ENCODE data around the gene SDC3.

The SDC3 gene

GRCh38 chr1:30866594-30866993 is 42.0 kb downstream of the SDC3 start:
- H3K4me3 ChIP-seq (ENCODE audit: insufficient read depth, low read depth, low read length): no peak overlapping the region
- WGBS, 2 experiments: 74 to 91% methylated on average over 3 of the region's 3 CpGs
- H3K27ac ChIP-seq (ENCODE audit: insufficient read depth, low read depth, low read length, poor library complexity, severe bottlenecking): no peak overlapping the region
- H3K27me3 ChIP-seq (ENCODE audit: control insufficient read depth, insufficient read depth, low read length, poor library complexity, severe bottlenecking): no peaks in the 10 kb centered on the region
- H3K9me3 ChIP-seq (ENCODE audit: control insufficient read depth, low read length): no peaks in the 10 kb centered on the region
- H3K4me1 ChIP-seq (ENCODE audit: control insufficient read depth, insufficient read depth, low read length): peaks cover 2% of the 10 kb centered on the region
- H3K36me3 ChIP-seq (ENCODE audit: control insufficient read depth, insufficient read depth, low read length): no peaks in the 10 kb centered on the region

GRCh38 chr1:30864681-30865080 is 43.9 kb downstream of the SDC3 start:
- WGBS, 2 experiments: 89 to 93% methylated on average over 7 of the region's 7 CpGs
- Histone ChIP-seq H3K27ac (ENCODE audit: insufficient read depth, low read depth, low read length, poor library complexity, severe bottlenecking) (no peak overlapping the region), H3K4me3 (ENCODE audit: insufficient read depth, low read depth, low read length) (no peak overlapping the region), H3K36me3 (ENCODE audit: control insufficient read depth, insufficient read depth, low read length) (no peaks in the 10 kb centered on the region), H3K9me3 (ENCODE audit: control insufficient read depth, low read length) (no peaks in the 10 kb centered on the region), H3K4me1 (ENCODE audit: control insufficient read depth, insufficient read depth, low read length) (peaks cover 2% of the 10 kb centered on the region), H3K27me3 (ENCODE audit: control insufficient read depth, insufficient read depth, low read length, poor library complexity, severe bottlenecking) (no peaks in the 10 kb centered on the region)

GRCh38 chr1:30863858-30864604 is 44.5 kb downstream of the SDC3 start:
- Histone ChIP-seq H3K4me1 (ENCODE audit: control insufficient read depth, insufficient read depth, low read length) (peaks cover 2% of the 10 kb centered on the region), H3K36me3 (ENCODE audit: control insufficient read depth, insufficient read depth, low read length) (no peaks in the 10 kb centered on the region), H3K27ac (ENCODE audit: insufficient read depth, low read depth, low read length, poor library complexity, severe bottlenecking) (no peak overlapping the region), H3K4me3 (ENCODE audit: insufficient read depth, low read depth, low read length) (no peak overlapping the region), H3K27me3 (ENCODE audit: control insufficient read depth, insufficient read depth, low read length, poor library complexity, severe bottlenecking) (no peaks in the 10 kb centered on the region), H3K9me3 (ENCODE audit: control insufficient read depth, low read length) (no peaks in the 10 kb centered on the region)
- WGBS, 2 experiments: 95 to 96% methylated on average over 8 of the region's 8 CpGs

GRCh38 chr1:30860320-30860652 is 48.3 kb downstream of the SDC3 start:
- Histone ChIP-seq H3K27ac (ENCODE audit: insufficient read depth, low read depth, low read length, poor library complexity, severe bottlenecking) (no peak overlapping the region), H3K27me3 (ENCODE audit: control insufficient read depth, insufficient read depth, low read length, poor library complexity, severe bottlenecking) (no peaks in the 10 kb centered on the region), H3K4me1 (ENCODE audit: control insufficient read depth, insufficient read depth, low read length) (peaks cover 3% of the 10 kb centered on the region), H3K9me3 (ENCODE audit: control insufficient read depth, low read length) (no peaks in the 10 kb centered on the region), H3K36me3 (ENCODE audit: control insufficient read depth, insufficient read depth, low read length) (no peaks in the 10 kb centered on the region), H3K4me3 (ENCODE audit: insufficient read depth, low read depth, low read length) (no peak overlapping the region)
- WGBS, 2 experiments: 90 to 92% methylated on average over 4 to 5 of the region's 5 CpGs

GRCh38 chr1:30857964-30858363 is 50.6 kb downstream of the SDC3 start:
- 93 to 96% methylated on average over 8 of the region's 8 CpGs for WGBS, 2 experiments
- H3K27ac ChIP-seq (ENCODE audit: insufficient read depth, low read depth, low read length, poor library complexity, severe bottlenecking): no peak overlapping the region
- peaks cover 9% of the 10 kb centered on the region for H3K4me1 ChIP-seq (ENCODE audit: control insufficient read depth, insufficient read depth, low read length)
- no peak overlapping the region for H3K4me3 ChIP-seq (ENCODE audit: insufficient read depth, low read depth, low read length)
- H3K27me3 ChIP-seq (ENCODE audit: control insufficient read depth, insufficient read depth, low read length, poor library complexity, severe bottlenecking): no peaks in the 10 kb centered on the region
- no peaks in the 10 kb centered on the region for H3K9me3 ChIP-seq (ENCODE audit: control insufficient read depth, low read length)
- no peaks in the 10 kb centered on the region for H3K36me3 ChIP-seq (ENCODE audit: control insufficient read depth, insufficient read depth, low read length)

- Histone ChIP-seq H3K4me1 (ENCODE audit: control insufficient read depth, insufficient read depth, low read length) (peaks cover 12% of the 10 kb centered on the region), H3K4me3 (ENCODE audit: insufficient read depth, low read depth, low read length) (no peak overlapping the region), H3K27ac (ENCODE audit: insufficient read depth, low read depth, low read length, poor library complexity, severe bottlenecking) (no peak overlapping the region), H3K9me3 (ENCODE audit: control insufficient read depth, low read length) (no peaks in the 10 kb centered on the region), H3K27me3 (ENCODE audit: control insufficient read depth, insufficient read depth, low read length, poor library complexity, severe bottlenecking) (no peaks in the 10 kb centered on the region), H3K36me3 (ENCODE audit: control insufficient read depth, insufficient read depth, low read length) (no peaks in the 10 kb centered on the region)
Observed at GRCh38 chr1:30857062-30857461, 51.5 kb downstream of the SDC3 start.

GRCh38 chr1:30856260-30856790 is 52.2 kb downstream of the SDC3 start:
- Histone ChIP-seq H3K27ac (ENCODE audit: insufficient read depth, low read depth, low read length, poor library complexity, severe bottlenecking) (no peak overlapping the region), H3K4me1 (ENCODE audit: control insufficient read depth, insufficient read depth, low read length) (peaks cover 12% of the 10 kb centered on the region), H3K4me3 (ENCODE audit: insufficient read depth, low read depth, low read length) (no peak overlapping the region), H3K9me3 (ENCODE audit: control insufficient read depth, low read length) (no peaks in the 10 kb centered on the region), H3K27me3 (ENCODE audit: control insufficient read depth, insufficient read depth, low read length, poor library complexity, severe bottlenecking) (no peaks in the 10 kb centered on the region), H3K36me3 (ENCODE audit: control insufficient read depth, insufficient read depth, low read length) (no peaks in the 10 kb centered on the region)
- WGBS, 2 experiments: 44 to 46% methylated on average over 13 to 14 of the region's 14 CpGs

GRCh38 chr1:30855686-30856259 is 52.8 kb downstream of the SDC3 start:
- 43 to 44% methylated on average over 4 of the region's 4 CpGs for WGBS, 2 experiments
- Histone ChIP-seq H3K36me3 (ENCODE audit: control insufficient read depth, insufficient read depth, low read length) (no peaks in the 10 kb centered on the region), H3K9me3 (ENCODE audit: control insufficient read depth, low read length) (no peaks in the 10 kb centered on the region), H3K27me3 (ENCODE audit: control insufficient read depth, insufficient read depth, low read length, poor library complexity, severe bottlenecking) (no peaks in the 10 kb centered on the region), H3K4me3 (ENCODE audit: insufficient read depth, low read depth, low read length) (no peak overlapping the region), H3K4me1 (ENCODE audit: control insufficient read depth, insufficient read depth, low read length) (peaks cover 12% of the 10 kb centered on the region), H3K27ac (ENCODE audit: insufficient read depth, low read depth, low read length, poor library complexity, severe bottlenecking) (no peak overlapping the region)

- H3K36me3 ChIP-seq (ENCODE audit: control insufficient read depth, insufficient read depth, low read length): no peaks in the 10 kb centered on the region
- H3K9me3 ChIP-seq (ENCODE audit: control insufficient read depth, low read length): no peaks in the 10 kb centered on the region
- H3K4me1 ChIP-seq (ENCODE audit: control insufficient read depth, insufficient read depth, low read length): peaks cover 12% of the 10 kb centered on the region
- no peak overlapping the region for H3K4me3 ChIP-seq (ENCODE audit: insufficient read depth, low read depth, low read length)
- WGBS, 2 experiments: 66 to 76% methylated on average over 4 of the region's 4 CpGs
- no peaks in the 10 kb centered on the region for H3K27me3 ChIP-seq (ENCODE audit: control insufficient read depth, insufficient read depth, low read length, poor library complexity, severe bottlenecking)
- no peak overlapping the region for H3K27ac ChIP-seq (ENCODE audit: insufficient read depth, low read depth, low read length, poor library complexity, severe bottlenecking)
Observed at GRCh38 chr1:30853350-30853749, 55.2 kb downstream of the SDC3 start.

GRCh38 chr1:30852026-30852425 is 56.5 kb downstream of the SDC3 start:
- WGBS, 2 experiments: 94 to 97% methylated on average over 5 of the region's 5 CpGs
- H3K4me1 ChIP-seq (ENCODE audit: control insufficient read depth, insufficient read depth, low read length): peaks cover 19% of the 10 kb centered on the region
- H3K4me3 ChIP-seq (ENCODE audit: insufficient read depth, low read depth, low read length): no peak overlapping the region
- H3K9me3 ChIP-seq (ENCODE audit: control insufficient read depth, low read length): no peaks in the 10 kb centered on the region
- H3K36me3 ChIP-seq (ENCODE audit: control insufficient read depth, insufficient read depth, low read length): no peaks in the 10 kb centered on the region
- H3K27ac ChIP-seq (ENCODE audit: insufficient read depth, low read depth, low read length, poor library complexity, severe bottlenecking): no peak overlapping the region
- H3K27me3 ChIP-seq (ENCODE audit: control insufficient read depth, insufficient read depth, low read length, poor library complexity, severe bottlenecking): no peaks in the 10 kb centered on the region

Measured in ectodermal cell (in vitro differentiated cells).